Omental fat pad (tissue), 4 donors: ENCODE data around the gene MYT1. TPM values are rescaled to one million over a fixed set of nuclear protein-coding genes. Genes with fewer than 3 reads are reported as not detected.

Experiments
- ATAC-seq: fragments of 150-250 bp; one replicate; pipeline ENCODE4 v1.9.1; 2016; ENCODE audit warnings: mild to moderate bottlenecking, moderate library complexity; ENCODE audit not compliant: low FRiP score
- DNase-seq: peaks from one replicate; pipeline ENCODE4 v3.0.0-alpha.2; 2019; ENCODE audit warnings: low spot score
- total RNA-seq, 4 donors: library from RNA; depleted of rRNA; stranded (reverse); fragments of >200 nt; gene quantifications; one replicate each; pipeline ENCODE4 v1.1.0, GENCODE V29; 2016
- TF ChIP-seq, protein P1 (sequence below), 3 donors: fragments of 450-650 bp; IDR thresholded peaks; one replicate each; pipeline ENCODE4 v1.5.1; 2016 to 2017; ENCODE audit warnings: antibody characterized with exemption in 3 of 3, mild to moderate bottlenecking in 3 of 3, moderate library complexity in 2 of 3

Gene MYT1
- total RNA-seq, 4 donors from 2014 or later, result not detected

DNA sequence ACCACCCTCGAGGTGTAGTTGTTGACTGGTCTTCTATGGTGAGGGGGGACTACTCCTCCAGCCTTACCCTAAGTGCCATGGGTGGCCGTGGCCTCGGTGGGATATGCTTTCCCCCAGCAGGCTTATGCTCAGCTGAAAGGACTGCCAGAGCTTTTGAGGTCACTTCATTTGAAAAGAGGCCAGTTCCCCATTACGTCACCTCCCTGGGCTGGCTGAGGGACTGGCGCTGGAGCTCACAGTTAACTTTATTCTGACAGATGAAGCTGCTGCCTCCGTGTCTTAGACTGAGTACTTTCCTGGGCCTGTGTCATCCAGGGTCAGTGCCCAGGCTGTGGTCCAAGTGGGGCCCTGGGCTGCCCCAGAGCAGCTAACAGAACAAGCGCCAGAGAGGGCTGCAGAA is 48.5 kb downstream of the MYT1 start:
- DNase-seq, result no peak
- TF ChIP-seq, protein P1, sequence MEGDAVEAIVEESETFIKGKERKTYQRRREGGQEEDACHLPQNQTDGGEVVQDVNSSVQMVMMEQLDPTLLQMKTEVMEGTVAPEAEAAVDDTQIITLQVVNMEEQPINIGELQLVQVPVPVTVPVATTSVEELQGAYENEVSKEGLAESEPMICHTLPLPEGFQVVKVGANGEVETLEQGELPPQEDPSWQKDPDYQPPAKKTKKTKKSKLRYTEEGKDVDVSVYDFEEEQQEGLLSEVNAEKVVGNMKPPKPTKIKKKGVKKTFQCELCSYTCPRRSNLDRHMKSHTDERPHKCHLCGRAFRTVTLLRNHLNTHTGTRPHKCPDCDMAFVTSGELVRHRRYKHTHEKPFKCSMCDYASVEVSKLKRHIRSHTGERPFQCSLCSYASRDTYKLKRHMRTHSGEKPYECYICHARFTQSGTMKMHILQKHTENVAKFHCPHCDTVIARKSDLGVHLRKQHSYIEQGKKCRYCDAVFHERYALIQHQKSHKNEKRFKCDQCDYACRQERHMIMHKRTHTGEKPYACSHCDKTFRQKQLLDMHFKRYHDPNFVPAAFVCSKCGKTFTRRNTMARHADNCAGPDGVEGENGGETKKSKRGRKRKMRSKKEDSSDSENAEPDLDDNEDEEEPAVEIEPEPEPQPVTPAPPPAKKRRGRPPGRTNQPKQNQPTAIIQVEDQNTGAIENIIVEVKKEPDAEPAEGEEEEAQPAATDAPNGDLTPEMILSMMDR (IDR thresholded peaks at IDR 0.05), result no peak
- no peak for ATAC-seq

DNA sequence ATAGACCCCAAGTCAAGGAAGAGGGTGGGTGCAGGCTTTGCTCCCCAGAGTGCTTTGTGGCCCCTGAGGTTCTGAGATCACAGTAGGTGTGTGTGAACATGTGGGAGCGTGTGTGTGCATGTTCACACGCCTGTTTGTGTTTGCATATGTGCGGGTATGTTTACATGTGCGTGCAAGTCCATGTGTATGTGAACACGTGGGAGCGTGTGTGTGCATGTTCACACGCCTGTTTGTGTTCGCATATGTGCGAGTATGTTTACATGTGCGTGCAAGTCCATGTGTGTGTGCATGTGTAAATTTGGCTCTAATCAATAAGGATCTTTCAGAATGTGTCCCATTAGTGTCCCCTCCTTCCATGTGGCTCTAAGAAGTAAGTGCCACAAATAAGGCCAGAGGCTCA is 49.9 kb downstream of the MYT1 start:
- ATAC-seq (no peak), DNase-seq (no peak)
- TF ChIP-seq, protein P1 (IDR thresholded peaks at IDR 0.05), result no peak

DNA sequence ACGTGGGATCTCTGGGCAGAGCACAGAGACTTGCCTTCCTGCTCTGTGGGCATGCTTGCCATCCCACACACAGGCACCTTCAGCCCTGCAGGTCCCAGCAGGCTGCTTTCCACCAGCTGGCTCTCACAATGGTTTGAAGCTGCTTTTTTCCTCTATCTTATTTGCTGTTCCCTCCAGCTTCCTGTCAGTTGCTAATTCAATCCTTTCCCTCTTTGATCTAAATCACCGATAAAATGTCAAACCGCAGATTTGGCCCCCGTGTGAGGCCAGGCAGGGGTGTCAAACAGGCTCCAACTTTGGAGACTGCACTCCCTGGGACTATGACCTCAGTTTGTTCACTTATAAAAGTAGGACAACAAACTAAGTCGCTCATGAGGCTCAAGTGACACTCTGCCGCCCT is 50.7 kb downstream of the MYT1 start:
- ATAC-seq (no peak), DNase-seq (no peak)
- TF ChIP-seq, protein P1 (IDR thresholded peaks at IDR 0.05), result no peak

DNA sequence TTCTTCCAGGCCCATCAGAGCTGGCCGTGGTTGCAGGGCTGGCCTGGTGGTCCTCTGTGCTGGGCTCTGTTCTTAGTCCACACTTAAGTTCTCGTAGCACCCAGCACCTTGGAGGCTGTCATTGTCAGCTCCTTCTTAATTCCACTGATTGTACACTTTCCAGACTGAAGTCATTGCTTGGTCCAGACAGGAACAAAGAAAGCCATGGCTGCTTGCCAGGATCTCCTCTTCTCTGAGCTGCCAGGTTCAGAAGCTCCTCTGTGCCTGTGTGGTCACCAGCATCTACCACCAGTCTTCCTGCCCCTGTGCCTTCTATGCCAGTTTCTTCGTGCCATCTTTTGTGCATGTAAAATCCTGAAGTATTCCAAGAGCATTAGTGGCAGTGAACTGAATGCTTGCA is 51.8 kb downstream of the MYT1 start:
- ATAC-seq (no peak), DNase-seq (no peak)
- TF ChIP-seq, protein P1 (IDR thresholded peaks at IDR 0.05), result no peak

DNA sequence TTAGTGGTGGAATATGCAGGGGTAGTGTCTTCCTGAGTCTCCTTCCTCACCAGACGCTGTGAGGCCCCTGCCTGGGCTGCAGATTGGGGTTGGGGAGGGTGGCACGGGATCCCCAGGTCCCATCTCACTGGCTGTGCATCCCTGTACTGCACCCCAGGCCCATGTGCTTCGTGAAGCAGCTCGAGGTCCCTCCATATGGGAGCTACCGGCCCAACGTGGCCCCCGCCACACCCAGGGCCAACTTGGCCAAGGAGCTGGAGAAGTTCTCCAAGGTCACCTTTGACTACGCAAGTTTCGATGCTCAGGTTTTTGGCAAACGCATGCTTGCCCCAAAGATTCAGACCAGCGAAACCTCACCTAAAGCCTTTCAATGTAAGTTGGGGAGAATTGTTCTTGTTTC is 52.7 kb downstream of the MYT1 start:
- ATAC-seq, result no peak
- TF ChIP-seq, protein P1 (IDR thresholded peaks at IDR 0.05), result no peak

DNA sequence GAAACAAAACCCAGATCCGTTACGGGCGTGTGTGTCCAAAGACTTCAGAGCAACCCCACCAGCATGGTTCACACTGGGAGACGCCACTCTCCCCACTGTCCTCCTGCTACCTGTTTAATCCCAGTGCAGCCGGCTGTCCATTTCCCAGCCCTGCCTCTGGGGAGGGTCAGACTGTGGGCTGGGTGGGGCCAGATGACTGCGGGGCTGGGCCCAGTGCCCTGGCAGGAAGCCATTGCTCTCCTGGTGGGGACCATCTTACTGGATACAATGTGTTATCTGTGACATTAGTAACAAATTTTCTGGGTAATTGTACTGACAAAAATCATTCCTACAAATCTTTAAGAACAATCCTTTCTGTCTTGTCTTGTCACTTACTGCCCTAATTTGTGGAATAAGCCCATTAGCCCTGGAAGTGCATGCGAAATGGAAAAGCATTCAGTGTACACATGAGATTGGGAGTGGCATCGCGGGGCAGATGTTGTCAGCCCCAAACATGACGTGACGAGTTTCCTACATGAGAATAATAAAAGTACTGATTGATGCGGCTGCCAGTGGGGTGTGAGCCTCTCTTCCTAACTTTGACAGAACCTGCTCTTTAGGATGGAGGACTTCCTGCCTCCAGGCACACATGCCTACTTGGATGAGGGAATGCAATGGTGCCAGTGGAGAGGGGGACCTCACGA is 53.4 kb downstream of the MYT1 start:
- TF ChIP-seq, protein P1 (IDR thresholded peaks at IDR 0.05), result no peak
- DNase-seq (no peak), ATAC-seq (no peak)

More for the DNA sequence above, 52.7 kb downstream of the MYT1 start:
- DNase-seq, result no peak

DNA sequence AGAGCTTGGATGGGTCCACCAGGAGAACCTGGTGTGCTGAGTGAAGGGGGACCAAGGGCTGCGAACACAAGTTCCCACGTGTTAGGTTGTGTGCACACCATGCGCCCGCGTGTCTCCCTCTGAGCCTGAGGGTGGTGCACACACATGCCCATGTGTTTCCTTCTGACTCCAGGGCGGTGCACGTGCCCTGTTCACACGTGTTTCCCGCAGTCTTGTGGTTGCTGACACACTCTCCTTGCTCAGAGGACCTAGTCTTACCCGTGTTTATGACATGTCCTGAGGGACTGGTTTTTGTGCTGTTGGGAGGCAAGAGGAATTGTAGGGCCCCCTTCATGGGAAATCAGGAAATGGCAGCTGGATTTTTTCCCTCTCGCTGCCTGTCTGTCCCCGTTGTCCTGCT is 55.0 kb downstream of the MYT1 start:
- DNase-seq, result no peak
- no peak for ATAC-seq
- TF ChIP-seq, protein P1 (IDR thresholded peaks at IDR 0.05), result no peak
